H1 (cell line): ENCODE results near the gene ZNF286A. TPM values are rescaled to one million over a fixed set of nuclear protein-coding genes. Genes with fewer than 3 reads are reported as not detected.

Experiments used
- CTCF ChIA-PET: fragments of 300-600 bp; sonication (Branson Sonifier 250); formaldehyde crosslinking; loops from one replicate; lab custom pipeline; 2021; ENCODE audit not compliant: partially characterized antibody; lab: Charles Lee
- POLR2A ChIA-PET: fragments of 300-600 bp; sonication (Branson Sonifier 250); formaldehyde crosslinking; loops from one replicate; lab custom pipeline; 2021; ENCODE audit warnings: inconsistent platforms; ENCODE audit not compliant: partially characterized antibody; lab: Charles Lee
- DNase-seq, 2 experiments: peaks; one replicate each; pipeline versions ENCODE4 v3.0.0 to v3.0.0-alpha.2; 2010 to 2022; ENCODE audit warnings: low spot score in 2 of 2, low read depth in 1 of 2, mixed read lengths in 1 of 2
- FAIRE-seq: peaks from 2 replicates; lab custom pipeline; 2011; peaks lifted over from hg19 to GRCh38; lab: Jason Lieb, UNC
- H2AFZ ChIP-seq: 2 replicates; pipeline ENCODE4 v1.8.1; 2012; ENCODE audit warnings: low read length, inconsistent platforms
- H2AK5ac ChIP-seq: 2 replicates; pipeline ENCODE4 v1.6.1; 2013; ENCODE audit warnings: low read depth, low read length
- H2BK120ac ChIP-seq: replicated peaks from 2 replicates; pipeline ENCODE3; 2013; ENCODE audit warnings: low read depth, low read length, inconsistent platforms
- H2BK12ac ChIP-seq: 2 replicates; pipeline ENCODE4 v1.6.1; 2013; ENCODE audit warnings: low read depth, low read length
- H2BK15ac ChIP-seq: 2 replicates; pipeline ENCODE4 v1.6.1; 2013; ENCODE audit warnings: low read length
- H2BK20ac ChIP-seq: 2 replicates; pipeline ENCODE4 v1.6.1; 2013; ENCODE audit warnings: low read length
- H2BK5ac ChIP-seq: 2 replicates; pipeline ENCODE4 v1.6.1; 2013; ENCODE audit warnings: low read depth, low read length
- H3K14ac ChIP-seq: 2 replicates; pipeline ENCODE4 v1.6.1; 2013; ENCODE audit warnings: inconsistent platforms; ENCODE audit not compliant: insufficient read length
- H3K18ac ChIP-seq: 2 replicates; pipeline ENCODE4 v1.6.1; 2013; ENCODE audit warnings: low read length; ENCODE audit errors: extremely low read depth
- H3K23ac ChIP-seq: 2 replicates; pipeline ENCODE4 v1.6.1; 2013; ENCODE audit warnings: inconsistent platforms; ENCODE audit not compliant: insufficient read length
- H3K23me2 ChIP-seq: 2 replicates; pipeline ENCODE4 v1.6.1; 2013; ENCODE audit warnings: low read depth, low read length
- H3K27ac ChIP-seq: 2 replicates; pipeline ENCODE4 v1.6.1; 2011; ENCODE audit warnings: low read depth, low read length, inconsistent platforms
- H3K27me3 ChIP-seq, 4 experiments: replicated peaks in 1 of 4; 1 replicate in 1 of 4; 2 replicates in 3 of 4; pipeline versions ENCODE4 v1.6.1 to v1.8.1; 2011 to 2013; ENCODE audit warnings: low read length in 3 of 4, mild to moderate bottlenecking in 3 of 4, inconsistent platforms in 2 of 4, mixed read lengths in 2 of 4, moderate library complexity in 1 of 4; ENCODE audit not compliant: control insufficient read depth in 3 of 4, insufficient read depth in 3 of 4; ENCODE audit errors: extremely low read depth in 1 of 4
- H3K36me3 ChIP-seq, 4 experiments: 2 replicates each; pipeline versions ENCODE4 v1.6.1 to v1.8.1; 2011 to 2013; ENCODE audit warnings: mild to moderate bottlenecking in 4 of 4, low read length in 3 of 4, moderate library complexity in 2 of 4, control low read depth in 1 of 4, inconsistent platforms in 1 of 4; ENCODE audit not compliant: insufficient read depth in 4 of 4, control insufficient read depth in 2 of 4
- H3K4ac ChIP-seq: replicated peaks from 2 replicates; pipeline ENCODE3; 2013; ENCODE audit warnings: low read length, low read depth, mixed read lengths, inconsistent platforms; ENCODE audit not compliant: insufficient read length
- H3K4me1 ChIP-seq, 4 experiments: replicated peaks in 1 of 4; 1 replicate in 1 of 4; 2 replicates in 3 of 4; pipeline versions ENCODE4 v1.6.1 to v1.8.1; 2011 to 2013; ENCODE audit warnings: low read length in 3 of 4, inconsistent platforms in 2 of 4, mixed read lengths in 1 of 4; ENCODE audit not compliant: insufficient read depth in 4 of 4, control insufficient read depth in 3 of 4
- H3K4me2 ChIP-seq, 2 experiments: 2 replicates each; pipeline versions ENCODE4 v1.6.1 to v1.8.1; 2011 to 2013; ENCODE audit warnings: low read depth in 2 of 2, low read length in 2 of 2, control low read depth in 1 of 2, inconsistent platforms in 1 of 2, mild to moderate bottlenecking in 1 of 2; ENCODE audit not compliant: insufficient read depth in 1 of 2
- H3K4me3 ChIP-seq, 4 experiments: fragments of 200-600, 300-600 bp in 1 of 4; sonication (generic), shearing (Covaris generic), sonication (Bioruptor Twin) in 1 of 4; 2 replicates each; pipeline versions ENCODE4 v1.5.1 to v1.8.1; 2011 to 2016; ENCODE audit warnings: low read length in 4 of 4, low read depth in 3 of 4, control low read depth in 2 of 4, inconsistent platforms in 2 of 4, mild to moderate bottlenecking in 2 of 4, mixed read lengths in 1 of 4, moderate library complexity in 1 of 4; ENCODE audit not compliant: insufficient read depth in 2 of 4; ENCODE audit errors: extremely low read depth in 1 of 4
- H3K56ac ChIP-seq: replicated peaks from 2 replicates; pipeline ENCODE3; 2013; ENCODE audit warnings: low read depth, mild to moderate bottlenecking, mixed read lengths, low read length, inconsistent platforms; ENCODE audit not compliant: insufficient read length
- H3K79me1 ChIP-seq: 2 replicates; pipeline ENCODE4 v1.6.1; 2013; ENCODE audit warnings: low read depth, low read length, control low read depth
- H3K79me2 ChIP-seq, 2 experiments: 2 replicates each; pipeline versions ENCODE4 v1.6.1 to v1.8.1; 2012 to 2013; ENCODE audit warnings: low read length in 2 of 2, mild to moderate bottlenecking in 2 of 2, inconsistent platforms in 1 of 2; ENCODE audit not compliant: insufficient read depth in 2 of 2, control insufficient read depth in 1 of 2
- H3K9ac ChIP-seq, 4 experiments: replicated peaks in 1 of 4; 1 replicate in 1 of 4; 2 replicates in 3 of 4; pipeline versions ENCODE4 v1.6.1 to v1.8.1; 2011 to 2013; ENCODE audit warnings: low read depth in 3 of 4, low read length in 3 of 4, control low read depth in 2 of 4, mild to moderate bottlenecking in 2 of 4, moderate library complexity in 2 of 4, inconsistent platforms in 1 of 4; ENCODE audit errors: extremely low read depth in 1 of 4
- H3K9me3 ChIP-seq, 2 experiments: 2 replicates each; pipeline versions ENCODE4 v1.6.1 to v1.8.1; 2012 to 2013; ENCODE audit warnings: mild to moderate bottlenecking in 2 of 2, moderate library complexity in 2 of 2, control low read depth in 1 of 2, inconsistent platforms in 1 of 2, low read depth in 1 of 2, low read length in 1 of 2, mixed read lengths in 1 of 2; ENCODE audit not compliant: insufficient read depth in 2 of 2
- H4K20me1 ChIP-seq, 2 experiments: replicated peaks in 1 of 2; 2 replicates each; pipeline versions ENCODE3 to v1.8.1; 2011 to 2013; ENCODE audit warnings: inconsistent platforms in 2 of 2, low read length in 2 of 2, mild to moderate bottlenecking in 1 of 2; ENCODE audit not compliant: insufficient read depth in 2 of 2, control insufficient read depth in 1 of 2
- H4K5ac ChIP-seq: 2 replicates; pipeline ENCODE4 v1.6.1; 2013; ENCODE audit warnings: low read length, low read depth, mixed read lengths, inconsistent platforms; ENCODE audit not compliant: insufficient read length
- H4K8ac ChIP-seq: 2 replicates; pipeline ENCODE4 v1.8.0; 2013; ENCODE audit warnings: mild to moderate bottlenecking, moderate library complexity, low read length, inconsistent platforms; ENCODE audit not compliant: insufficient read depth; ENCODE audit errors: extremely low read depth
- H4K91ac ChIP-seq: replicated peaks from 2 replicates; pipeline ENCODE3; 2013; ENCODE audit warnings: low read length, mixed read lengths, inconsistent platforms; ENCODE audit not compliant: insufficient read length
- ASH2L ChIP-seq: fragments of 200-600, 300-600 bp; sonication (generic); IDR thresholded peaks from one replicate; pipeline ENCODE4 v1.7.1; 2017; ENCODE audit warnings: low read length
- ATF3 ChIP-seq: IDR thresholded peaks from 2 replicates; pipeline ENCODE4 v1.6.1; 2011; ENCODE audit warnings: low read depth, mild to moderate bottlenecking, low read length; ENCODE audit not compliant: insufficient read depth
- CTBP2 ChIP-seq: IDR thresholded peaks from 2 replicates; pipeline ENCODE4 v1.7.0; 2011; ENCODE audit warnings: borderline replicate concordance, mild to moderate bottlenecking, moderate library complexity, mixed read lengths, low read length; ENCODE audit not compliant: insufficient read depth, insufficient read length
- JUND ChIP-seq: IDR thresholded peaks from 2 replicates; pipeline ENCODE4 v1.6.1; 2011; ENCODE audit warnings: mild to moderate bottlenecking, improper control_type of control experiment, low read length
- NRF1 ChIP-seq: IDR thresholded peaks from 2 replicates; pipeline ENCODE4 v1.6.1; 2011; ENCODE audit warnings: mild to moderate bottlenecking, low read depth, low read length, improper control_type of control experiment
- POLR2A ChIP-seq, 2 experiments: IDR thresholded peaks; 1 replicate in 1 of 2; 2 replicates in 1 of 2; pipeline ENCODE4 v1.6.1; 2011; ENCODE audit warnings: low read depth in 2 of 2, low read length in 2 of 2, mild to moderate bottlenecking in 2 of 2; ENCODE audit errors: control extremely low read depth in 1 of 2
- RBBP5 ChIP-seq: IDR thresholded peaks from 2 replicates; pipeline ENCODE4 v1.7.1; 2012; ENCODE audit warnings: low read depth, mild to moderate bottlenecking, inconsistent platforms, low read length, moderate library complexity, borderline replicate concordance
- RFX5 ChIP-seq: IDR thresholded peaks from 2 replicates; pipeline ENCODE4 v1.6.1; 2011; ENCODE audit warnings: low read depth, low read length, improper control_type of control experiment, borderline replicate concordance
- RNF2 ChIP-seq: fragments of 200-900, 300-1000 bp; sonication (generic); IDR thresholded peaks from 2 replicates; pipeline ENCODE4 v1.7.1; 2016; ENCODE audit warnings: borderline replicate concordance, low read depth, mild to moderate bottlenecking, antibody characterized with exemption, low read length; ENCODE audit not compliant: poor library complexity, severe bottlenecking; ENCODE audit errors: missing control alignments
- SAP30 ChIP-seq: fragments of 300-600 bp; sonication (generic); IDR thresholded peaks from 2 replicates; pipeline ENCODE4 v1.7.1; 2012; ENCODE audit warnings: low read length, moderate library complexity, mild to moderate bottlenecking, inconsistent platforms; ENCODE audit not compliant: insufficient read depth, insufficient replicate concordance
- SUZ12 ChIP-seq: fragments of 200-600 bp; sonication (generic); IDR thresholded peaks from 2 replicates; pipeline ENCODE4 v1.6.1; 2012; ENCODE audit warnings: mild to moderate bottlenecking, inconsistent platforms, low read length, moderate library complexity, mixed read lengths
- TBP ChIP-seq: IDR thresholded peaks from 2 replicates; pipeline ENCODE4 v1.6.1; 2011; ENCODE audit warnings: low read depth, low read length, improper control_type of control experiment
- WGBS, 2 experiments: shearing (Covaris generic) in 1 of 2; methylation state at CpG; one replicate each; pipeline versions ENCODE4 v1.1.6 to v1.1.7; 2013 to 2015; ENCODE audit warnings: low lambda C conversion rate in 2 of 2, mixed read lengths in 2 of 2, inconsistent platforms in 1 of 2, low coverage in 1 of 2, missing lambda C conversion rate in 1 of 2; ENCODE audit not compliant: insufficient replicate concordance in 2 of 2, insufficient coverage in 1 of 2, insufficient read length in 1 of 2; ENCODE audit errors: extremely low coverage in 1 of 2, missing lambda C conversion rate in 1 of 2; 5-methylcytosine and 5-hydroxymethylcytosine counted together
- polyA plus RNA-seq, 7 experiments: library from polyadenylated mRNA; depleted of rRNA in 3 of 7; stranded (reverse) in 5 of 7; unstranded in 2 of 7; fragments of >200 nt in 5 of 7; fragments of 200-250 nt in 2 of 7; gene quantifications; 1 replicate in 5 of 7; 2 replicates in 1 of 7; 4 replicates in 1 of 7; pipeline versions ENCODE4 v1.2.1 to v1.2.3, GENCODE V29; 2011 to 2013; ENCODE audit warnings: missing spikeins in 2 of 7, mixed read lengths in 2 of 7
- total RNA-seq: library from RNA; stranded (reverse); fragmentation: NEBNext Ultra II Directional; extraction: Animal tissue kit (Norgen Biotek cat#: 25700); gene quantifications from 2 replicates; pipeline ENCODE4 v1.2.1, GENCODE V29; 2021

The ZNF286A gene
- total and polyA plus RNA-seq, 2 of the 8 experiments (the other 6 are each of a cell fraction or from before 2014, with no cell fraction given) = 18.2 to 100.0 TPM

- Histone ChIP-seq H3K4me2 (no peak overlapping the region), H3K4me3 (no peak overlapping the region), H3K9ac (no peak overlapping the region)
- TF ChIP-seq CTBP2 (no peak), TBP (no peak), RNF2 (no peak), RFX5 (no peak), SUZ12 (no peak), SAP30 (no peak), RBBP5 (no peak), ATF3 (no peak), ASH2L (no peak), JUND (no peak), NRF1 (no peak), POLR2A (IDR thresholded peaks at IDR 0.05; ENCODE audit: control extremely low read depth in 1 of 2, low read depth in 2 of 2, low read length in 2 of 2) (no peak)
These were observed 49.6 kb upstream of the ZNF286A start for GRCh38 chr17:15649861-15650421.

More at GRCh38 chr17:15649861-15650421, 49.6 kb upstream of the ZNF286A start:
- CTCF ChIA-PET = interaction anchor here (0.6 to 2.4 kb wide), 2 partner anchors 11 to 750 kb away, joined by 3 to 8 read pairs; no protein-coding TSS in a partner anchor
- Histone ChIP-seq H2BK15ac (no peak overlapping the region), H3K14ac (no peak overlapping the region), H3K23me2 (no peaks in the 10 kb centered on the region), H3K79me2 (no peaks in the 10 kb centered on the region), H4K8ac (no peak overlapping the region), H2BK120ac (no peak overlapping the region), H3K4me1 (peaks cover 0 to 19% (median 11%) of the 10 kb centered on the region in 4 experiments; a peak in 6 of 7 replicates), H4K20me1 (no peaks in the 10 kb centered on the region), H4K5ac (no peak overlapping the region), H3K56ac (no peak overlapping the region), H3K9me3 (no peaks in the 10 kb centered on the region), H3K79me1 (no peaks in the 10 kb centered on the region), H2BK12ac (no peak overlapping the region), H3K23ac (no peak overlapping the region), H2BK20ac (no peak overlapping the region), H2AFZ (no peak overlapping the region), H3K4ac (no peak overlapping the region), H3K27me3 (no peaks in the 10 kb centered on the region), H2BK5ac (no peak overlapping the region), H3K18ac (no peak overlapping the region), H2AK5ac (no peak overlapping the region), H4K91ac (no peak overlapping the region), H3K27ac (no peak overlapping the region), H3K36me3 (no peaks in the 10 kb centered on the region; a peak in 1 of 8 replicates)
- POLR2A ChIA-PET = interaction anchor here (1.2 to 1.7 kb wide), 3 partner anchors 9 to 317 kb away, joined by 3 to 5 read pairs (median 3); no protein-coding TSS in a partner anchor
- FAIRE-seq (no peak), DNase-seq (no peak)
- 91% methylated on average over 6 of the region's 6 CpGs; no CpG with 5 or more reads in 1 of the 2 experiments for WGBS, 2 experiments
